ENCODE measurements around the gene TMEM184A. TPM values are rescaled to one million over a fixed set of nuclear protein-coding genes. Genes with fewer than 3 reads are reported as not detected.

Gene TMEM184A
- total and polyA plus RNA-seq, 2 experiments from 2014 or later: not detected

DNA sequence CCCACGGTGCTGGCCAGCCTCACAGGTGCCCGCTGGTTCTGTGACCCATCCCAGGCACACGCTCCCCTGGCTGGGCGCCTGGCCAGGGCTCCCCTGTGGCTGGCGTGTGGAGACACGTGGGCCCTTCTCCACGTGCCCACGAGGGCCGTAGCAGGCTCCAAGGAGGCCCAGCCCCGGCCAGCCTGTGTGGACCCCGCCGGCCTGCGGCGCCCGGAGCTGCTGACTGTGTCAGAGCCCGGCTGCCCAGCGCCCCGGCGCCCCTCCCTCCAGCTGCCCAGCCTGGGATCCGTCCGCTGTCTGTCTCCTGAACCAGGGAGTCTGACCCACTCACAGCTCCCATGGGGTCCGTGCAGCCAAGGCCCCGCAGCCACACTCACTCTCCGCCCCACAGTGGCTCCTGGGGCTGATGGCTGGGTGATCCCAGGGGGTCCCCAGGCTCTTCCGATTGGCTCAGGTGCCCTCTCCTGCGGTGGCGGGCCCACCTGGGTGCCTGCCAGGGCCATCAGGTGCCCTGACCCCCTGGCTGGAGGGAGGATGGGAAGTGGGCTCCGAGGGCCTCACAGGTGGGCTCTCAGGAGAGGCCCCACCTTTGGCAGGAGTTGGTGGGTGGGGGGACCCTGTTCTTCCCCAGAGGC, 9.6 kb downstream of the TMEM184A start:
- Histone ChIP-seq H3K27me3 (replicated peaks; ENCODE audit: insufficient read depth) (no peaks in the 10 kb centered on the region), H3K4me3 (no peak overlapping the region), H3K27ac (no peak overlapping the region), H3K9me3 (ENCODE audit: low read depth) (no peaks in the 10 kb centered on the region), H3K4me2 (ENCODE audit: unreplicated experiment) (no peak overlapping the region), H2AFZ (no peak overlapping the region), H3F3A (ENCODE audit: insufficient read depth) (peaks cover 3% of the 10 kb centered on the region; the same call in 1 of the 2 replicates), H3K4me1 (ENCODE audit: insufficient read depth) (no peaks in the 10 kb centered on the region), H4K20me1 (ENCODE audit: insufficient read depth) (no peaks in the 10 kb centered on the region), H3K9ac (no peak overlapping the region), H3K79me2 (ENCODE audit: insufficient read depth) (no peaks in the 10 kb centered on the region), H3K9me2 (ENCODE audit: insufficient read depth) (no peaks in the 10 kb centered on the region), H3K36me3 (ENCODE audit: low read depth) (no peaks in the 10 kb centered on the region; the same call in 1 of the 2 replicates)
- WGBS, 2 experiments (ENCODE audit: low coverage in 1 of 2, low lambda C conversion rate in 2 of 2, missing lambda C conversion rate in 2 of 2): 73 to 74% methylated on average over 15 to 27 of the region's 28 CpGs
- TF ChIP-seq EZH2 (IDR thresholded peaks at IDR 0.05; ENCODE audit: insufficient read depth, poor library complexity, severe bottlenecking): no peak
- no peak for TF ChIP-seq EZH2phosphoT487 (IDR thresholded peaks at IDR 0.05; ENCODE audit: insufficient read depth, low read depth)
- in situ Hi-C loops (cut with MboI): no loop called here
- no peak for DNase-seq

GRCh38 chr7:1545417-1546246, 10.4 kb downstream of the TMEM184A start:
- Histone ChIP-seq H3K27me3 (replicated peaks; ENCODE audit: insufficient read depth) (no peaks in the 10 kb centered on the region), H3K36me3 (ENCODE audit: low read depth) (no peaks in the 10 kb centered on the region; the same call in 1 of the 2 replicates), H3K9me3 (ENCODE audit: low read depth) (no peaks in the 10 kb centered on the region), H3K4me1 (ENCODE audit: insufficient read depth) (no peaks in the 10 kb centered on the region), H3K79me2 (ENCODE audit: insufficient read depth) (no peaks in the 10 kb centered on the region), H4K20me1 (ENCODE audit: insufficient read depth) (no peaks in the 10 kb centered on the region), H3F3A (ENCODE audit: insufficient read depth) (peaks cover 3% of the 10 kb centered on the region; the same call in 1 of the 2 replicates), H3K4me2 (ENCODE audit: unreplicated experiment) (no peak overlapping the region), H2AFZ (no peak overlapping the region), H3K4me3 (no peak overlapping the region), H3K9me2 (ENCODE audit: insufficient read depth) (no peaks in the 10 kb centered on the region), H3K27ac (no peak overlapping the region), H3K9ac (no peak overlapping the region)
- no peak for DNase-seq
- in situ Hi-C loops (cut with MboI): no loop called here
- 81 to 82% methylated on average over 31 to 38 of the region's 40 CpGs for WGBS, 2 experiments (ENCODE audit: low coverage in 1 of 2, low lambda C conversion rate in 2 of 2, missing lambda C conversion rate in 2 of 2)
- TF ChIP-seq EZH2 (IDR thresholded peaks at IDR 0.05; ENCODE audit: insufficient read depth, poor library complexity, severe bottlenecking) (no peak), EZH2phosphoT487 (IDR thresholded peaks at IDR 0.05; ENCODE audit: insufficient read depth, low read depth) (no peak)

DNA sequence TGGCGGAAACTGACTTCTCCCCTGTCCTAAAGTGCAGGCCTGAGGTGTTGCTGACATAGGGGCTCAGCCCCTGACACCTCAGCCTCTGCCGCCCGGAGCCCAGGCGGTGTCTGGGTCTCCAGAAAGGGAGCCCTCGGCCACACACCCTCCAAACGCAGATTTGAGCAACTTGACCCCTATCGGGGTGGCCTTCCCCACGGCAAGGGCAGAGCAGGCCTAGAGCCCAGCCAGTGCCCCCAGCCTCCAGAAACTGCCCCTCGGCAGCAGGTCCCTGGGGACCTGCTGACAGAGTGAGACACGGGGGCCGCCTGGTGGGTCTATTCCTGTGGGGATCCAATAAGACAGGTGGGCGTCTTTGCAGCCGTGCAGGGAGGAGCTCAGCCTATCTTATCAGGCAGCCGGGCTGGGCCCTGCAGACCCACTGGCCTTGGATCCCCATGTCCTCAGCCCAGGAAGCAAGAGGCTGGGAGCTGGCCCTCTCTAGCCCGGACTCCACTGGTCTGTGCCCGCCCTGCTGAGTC, 11.0 kb downstream of the TMEM184A start:
- Histone ChIP-seq H4K20me1 (ENCODE audit: insufficient read depth) (no peaks in the 10 kb centered on the region), H3F3A (ENCODE audit: insufficient read depth) (peaks cover 3% of the 10 kb centered on the region; the same call in 1 of the 2 replicates), H3K4me3 (no peak overlapping the region), H3K4me1 (ENCODE audit: insufficient read depth) (no peaks in the 10 kb centered on the region), H3K9ac (no peak overlapping the region), H3K4me2 (ENCODE audit: unreplicated experiment) (no peak overlapping the region), H3K27ac (no peak overlapping the region), H3K27me3 (replicated peaks; ENCODE audit: insufficient read depth) (no peaks in the 10 kb centered on the region), H3K79me2 (ENCODE audit: insufficient read depth) (peaks cover under 1% of the 10 kb centered on the region; the same call in 1 of the 2 replicates), H3K36me3 (ENCODE audit: low read depth) (no peaks in the 10 kb centered on the region; the same call in 1 of the 2 replicates), H3K9me3 (ENCODE audit: low read depth) (no peaks in the 10 kb centered on the region), H2AFZ (no peak overlapping the region), H3K9me2 (ENCODE audit: insufficient read depth) (no peaks in the 10 kb centered on the region)
- 87 to 91% methylated on average over 13 to 16 of the region's 16 CpGs for WGBS, 2 experiments (ENCODE audit: low coverage in 1 of 2, low lambda C conversion rate in 2 of 2, missing lambda C conversion rate in 2 of 2)
- no peak for DNase-seq
- no peak for TF ChIP-seq EZH2 (IDR thresholded peaks at IDR 0.05; ENCODE audit: insufficient read depth, poor library complexity, severe bottlenecking)
- no peak for TF ChIP-seq EZH2phosphoT487 (IDR thresholded peaks at IDR 0.05; ENCODE audit: insufficient read depth, low read depth)
- in situ Hi-C loops (cut with MboI): no loop called here

DNA sequence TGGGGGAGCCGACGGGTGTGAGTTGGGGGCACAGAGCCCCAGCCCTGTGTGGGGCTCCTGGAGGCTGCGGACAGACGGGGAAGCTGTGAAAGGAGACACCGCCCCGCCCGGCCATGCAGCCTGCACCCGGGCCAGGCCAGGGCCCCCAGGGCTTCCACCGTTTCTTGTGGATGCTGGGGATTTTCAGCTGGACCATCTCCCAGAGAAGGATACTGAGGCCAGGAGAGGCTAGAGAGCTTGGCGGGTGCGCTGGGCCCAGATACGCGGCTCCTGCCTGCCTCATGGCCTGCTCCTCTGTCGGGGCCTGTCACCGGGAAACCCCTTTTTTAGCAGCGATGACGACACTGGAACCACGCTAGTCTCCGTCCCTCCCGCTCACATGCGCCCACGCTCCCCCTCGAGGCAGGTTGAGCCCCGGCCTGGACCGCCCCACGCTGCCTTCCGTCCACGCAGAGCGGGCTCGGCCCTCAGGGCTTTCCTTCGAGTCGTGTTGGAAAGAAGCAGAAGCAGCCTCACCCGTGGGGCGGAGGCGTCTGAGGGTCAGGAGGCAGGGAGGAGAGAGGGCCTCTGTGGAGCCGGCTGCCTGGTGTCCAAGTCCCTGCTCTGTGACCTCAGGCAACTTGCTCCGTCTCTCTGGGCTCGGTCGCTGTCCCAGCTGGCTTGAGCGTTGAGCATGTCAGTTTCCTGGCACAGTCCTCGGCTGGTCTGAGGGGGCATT, 11.7 kb downstream of the TMEM184A start:
- no peak for TF ChIP-seq EZH2phosphoT487 (IDR thresholded peaks at IDR 0.05; ENCODE audit: insufficient read depth, low read depth)
- no peak for TF ChIP-seq EZH2 (IDR thresholded peaks at IDR 0.05; ENCODE audit: insufficient read depth, poor library complexity, severe bottlenecking)
- Histone ChIP-seq H3K4me2 (ENCODE audit: unreplicated experiment) (no peak overlapping the region), H2AFZ (no peak overlapping the region), H3K9me3 (ENCODE audit: low read depth) (no peaks in the 10 kb centered on the region), H3K27ac (no peak overlapping the region), H3K9ac (no peak overlapping the region), H3K79me2 (ENCODE audit: insufficient read depth) (peaks cover 6% of the 10 kb centered on the region; the same call in 1 of the 2 replicates), H3F3A (ENCODE audit: insufficient read depth) (peaks cover 3% of the 10 kb centered on the region; the same call in 1 of the 2 replicates), H3K4me1 (ENCODE audit: insufficient read depth) (no peaks in the 10 kb centered on the region), H3K9me2 (ENCODE audit: insufficient read depth) (no peaks in the 10 kb centered on the region), H3K27me3 (replicated peaks; ENCODE audit: insufficient read depth) (no peaks in the 10 kb centered on the region), H3K36me3 (ENCODE audit: low read depth) (no peaks in the 10 kb centered on the region; the same call in 1 of the 2 replicates), H3K4me3 (no peak overlapping the region), H4K20me1 (ENCODE audit: insufficient read depth) (no peaks in the 10 kb centered on the region)
- in situ Hi-C loops (cut with MboI): no loop called here
- WGBS, 2 experiments (ENCODE audit: low coverage in 1 of 2, low lambda C conversion rate in 2 of 2, missing lambda C conversion rate in 2 of 2): 79 to 82% methylated on average over 39 to 41 of the region's 41 CpGs
- no peak for DNase-seq

Data from GM23248 (cell line).